Skin of body (tissue), 2 donors: ENCODE measurements around the gene ZNF524. TPM values are rescaled to one million over a fixed set of nuclear protein-coding genes. Genes with fewer than 3 reads are reported as not detected.
A peak's percentile ranks its signal among the peaks of the same experiment; 100 is the strongest.

Experiments used
- DNase-seq: peaks from one replicate; lab custom pipeline; 2025; lab: John Stamatoyannopoulos, UW
- total RNA-seq: library from RNA; depleted of rRNA; stranded (reverse); fragments of >200 nt; gene quantifications from one replicate; pipeline ENCODE4 v1.2.3, GENCODE V29; 2014

The ZNF524 gene
- total RNA-seq, 1 donor from 2014 or later, result 6.4 TPM

DNA sequence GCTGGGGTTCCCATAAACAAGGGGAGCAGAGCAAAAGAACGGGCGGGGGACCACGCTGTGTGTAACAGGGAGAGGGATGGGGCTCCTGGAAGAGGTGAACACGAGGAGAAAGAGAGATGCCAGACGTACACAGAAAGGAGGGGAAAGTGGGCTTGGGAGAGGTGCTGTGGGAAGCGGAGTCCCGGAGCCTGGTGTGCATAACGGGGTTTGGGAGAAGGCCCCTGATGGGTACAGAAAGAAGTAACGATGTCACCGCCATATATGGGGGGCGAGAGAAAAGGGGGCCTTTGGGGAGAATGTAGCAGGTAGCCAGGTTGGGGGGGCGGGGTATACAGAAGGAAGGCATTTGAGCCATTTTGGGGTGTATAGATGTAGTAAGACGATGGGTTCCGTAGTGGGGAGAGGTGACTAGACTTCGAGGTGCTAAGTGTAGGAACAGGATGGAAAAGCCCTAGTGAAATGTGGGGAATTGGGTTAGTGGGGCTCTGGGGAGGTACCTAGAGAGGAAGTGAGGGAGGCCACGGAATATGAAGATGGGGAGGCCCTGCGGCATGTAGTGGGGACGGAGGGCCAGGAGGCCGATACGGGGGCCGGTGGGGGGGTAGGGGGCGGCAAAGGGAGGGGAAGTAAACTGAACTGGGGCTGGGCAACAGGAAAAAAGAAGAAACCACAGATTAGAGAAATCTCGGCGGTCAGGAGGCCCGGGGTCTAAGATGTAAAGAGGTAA, 41.5 kb downstream of the ZNF524 start:
- DNase-seq, result peak; percentile 28

DNA sequence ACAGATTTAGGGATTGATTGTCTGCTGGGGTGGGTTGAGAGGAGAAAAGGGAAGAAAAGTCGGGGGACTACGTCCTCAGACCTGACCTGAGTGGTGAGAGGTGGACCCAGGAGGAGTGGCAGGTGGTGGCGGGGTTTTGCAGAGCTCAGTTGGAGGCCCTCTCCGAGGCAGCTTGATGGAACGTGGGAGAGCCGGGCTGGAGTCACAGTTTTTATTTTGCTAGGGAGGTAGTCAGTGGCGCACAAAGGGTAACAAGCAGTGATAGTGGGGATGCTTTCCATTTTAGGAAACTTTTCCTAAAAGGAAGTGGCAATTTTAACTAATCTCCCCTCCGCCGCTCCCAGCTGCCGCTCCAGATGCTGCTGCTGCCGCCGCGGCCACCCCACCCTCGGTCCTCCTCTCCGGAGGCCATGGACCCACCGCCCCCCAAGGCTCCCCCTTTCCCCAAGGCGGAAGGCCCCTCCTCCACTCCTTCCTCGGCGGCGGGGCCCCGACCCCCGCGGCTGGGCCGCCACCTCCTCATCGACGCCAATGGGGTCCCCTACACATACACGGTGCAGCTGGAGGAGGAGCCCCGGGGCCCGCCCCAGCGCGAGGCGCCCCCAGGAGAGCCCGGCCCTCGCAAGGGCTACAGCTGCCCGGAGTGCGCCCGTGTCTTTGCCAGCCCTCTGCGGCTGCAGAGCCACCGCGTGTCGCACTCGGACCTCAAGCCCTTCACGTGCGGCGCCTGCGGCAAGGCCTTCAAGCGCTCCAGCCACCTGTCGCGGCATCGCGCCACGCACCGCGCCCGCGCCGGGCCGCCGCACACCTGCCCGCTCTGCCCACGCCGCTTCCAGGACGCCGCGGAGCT, 42.3 kb downstream of the ZNF524 start:
- DNase-seq, result no peak

DNA sequence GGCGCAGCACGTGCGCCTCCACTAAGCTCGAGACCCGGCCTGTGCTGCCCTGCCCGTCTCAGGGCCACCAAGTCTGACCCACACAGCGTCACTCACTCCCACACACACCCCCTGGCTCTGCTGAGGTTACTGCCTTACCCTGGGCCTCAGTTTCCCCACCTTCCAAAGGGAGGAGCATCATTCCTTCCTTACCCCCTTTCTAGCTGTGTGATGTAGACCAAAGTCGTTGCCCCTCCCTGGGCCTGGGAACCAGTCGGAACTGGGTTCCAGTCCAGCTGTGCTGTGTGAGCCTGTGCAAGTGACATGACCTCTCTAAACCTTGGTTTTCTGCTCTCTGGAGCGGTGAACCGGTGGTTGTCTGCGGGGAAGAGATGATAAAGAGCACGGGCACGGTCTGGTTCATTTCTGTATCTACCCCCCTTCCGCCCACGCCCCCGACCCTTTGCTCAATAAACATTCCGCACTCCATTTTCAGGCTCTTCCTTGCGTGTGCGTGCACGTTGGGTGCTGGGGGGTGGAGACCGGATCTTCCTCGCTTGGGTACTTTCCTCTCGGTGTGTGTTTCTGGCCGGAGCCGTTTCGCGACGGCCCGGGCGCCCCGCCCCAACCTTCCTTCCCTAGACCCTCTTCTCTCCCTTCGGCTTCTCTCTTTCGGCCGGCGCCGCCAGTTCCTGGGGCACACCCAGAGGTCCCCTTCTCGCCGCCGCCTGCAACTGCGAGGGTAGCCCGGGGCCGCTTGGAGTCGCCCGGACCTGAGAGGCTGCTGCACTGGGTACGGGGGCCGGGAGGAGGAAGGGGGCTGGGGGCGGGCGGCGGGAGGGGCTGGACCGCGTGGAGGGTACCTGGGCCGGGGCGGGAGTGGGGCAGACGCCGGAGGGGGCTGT, 43.2 kb downstream of the ZNF524 start, which contains the start of gene ZNF581:
ZNF581 (plus strand) TSS at position 647 of the 884 bp plus-strand sequence. CDS start 923 bp downstream, outside the sequence.
- DNase-seq, result peak; percentile 56

DNA sequence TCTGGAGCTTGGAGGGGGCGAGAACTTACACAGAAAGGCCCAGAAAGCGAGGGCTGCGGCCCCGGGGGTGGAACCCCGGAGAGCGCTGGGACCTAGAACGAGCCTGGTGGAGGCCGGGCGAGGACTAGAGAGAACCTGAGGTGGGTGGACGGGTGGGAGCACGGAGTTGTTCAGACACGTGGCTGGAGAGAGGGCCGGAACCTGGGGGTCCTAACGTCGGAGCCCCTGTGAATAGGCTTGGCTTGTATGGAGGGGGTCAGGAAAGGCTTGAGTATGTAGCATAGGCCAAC, 43.7 kb downstream of the ZNF524 start:
- no peak for DNase-seq

DNA sequence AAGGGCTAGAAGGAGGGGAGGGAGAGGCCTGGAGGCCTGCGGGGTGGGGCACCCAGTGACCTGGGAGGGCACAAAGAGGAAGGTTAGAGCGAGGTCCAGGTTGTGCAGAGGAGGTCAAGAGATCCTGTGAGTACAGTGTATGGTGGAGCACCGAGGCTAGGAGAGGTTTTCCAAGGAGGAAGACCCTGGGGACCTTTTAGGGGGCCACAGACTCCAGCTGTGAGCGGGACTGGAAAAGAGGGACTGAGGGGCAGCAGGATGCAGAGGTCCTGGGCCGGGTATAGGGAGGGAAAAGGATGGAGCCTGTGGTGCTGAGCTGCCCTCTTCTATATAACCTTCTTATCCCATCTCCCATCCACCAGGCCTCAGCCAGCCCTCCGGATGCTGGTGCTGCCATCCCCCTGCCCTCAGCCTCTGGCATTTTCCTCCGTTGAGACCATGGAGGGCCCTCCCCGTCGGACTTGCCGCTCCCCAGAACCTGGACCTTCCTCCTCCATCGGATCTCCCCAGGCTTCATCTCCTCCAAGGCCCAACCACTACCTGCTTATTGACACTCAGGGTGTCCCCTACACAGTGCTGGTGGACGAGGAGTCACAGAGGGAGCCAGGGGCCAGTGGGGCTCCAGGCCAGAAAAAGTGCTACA, 44.2 kb downstream of the ZNF524 start:
- no peak for DNase-seq

DNA sequence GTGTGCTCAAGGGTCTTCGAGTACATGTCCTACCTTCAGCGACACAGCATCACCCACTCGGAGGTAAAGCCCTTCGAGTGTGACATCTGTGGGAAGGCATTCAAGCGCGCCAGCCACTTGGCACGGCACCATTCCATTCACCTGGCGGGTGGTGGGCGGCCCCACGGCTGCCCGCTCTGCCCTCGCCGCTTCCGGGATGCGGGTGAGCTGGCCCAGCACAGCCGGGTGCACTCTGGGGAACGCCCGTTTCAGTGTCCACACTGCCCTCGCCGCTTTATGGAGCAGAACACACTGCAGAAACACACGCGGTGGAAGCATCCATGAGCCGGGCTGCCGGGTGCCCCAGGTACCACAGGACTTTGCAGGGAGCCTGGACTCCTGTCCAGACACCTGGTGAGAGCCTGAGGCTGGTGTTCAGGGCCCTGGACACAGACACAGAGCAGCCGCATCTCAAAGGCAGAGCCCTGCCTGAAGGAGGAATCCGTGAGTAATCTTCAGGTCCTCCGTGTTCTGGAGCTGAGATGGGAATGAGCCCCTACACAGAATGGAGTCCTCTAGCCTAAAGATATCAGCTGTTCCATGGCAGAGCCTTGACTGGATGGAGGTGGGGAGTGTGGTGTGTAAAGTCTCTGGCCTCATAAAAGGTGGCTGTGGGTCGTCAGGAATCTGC, 44.9 kb downstream of the ZNF524 start:
- DNase-seq, result no peak

DNA sequence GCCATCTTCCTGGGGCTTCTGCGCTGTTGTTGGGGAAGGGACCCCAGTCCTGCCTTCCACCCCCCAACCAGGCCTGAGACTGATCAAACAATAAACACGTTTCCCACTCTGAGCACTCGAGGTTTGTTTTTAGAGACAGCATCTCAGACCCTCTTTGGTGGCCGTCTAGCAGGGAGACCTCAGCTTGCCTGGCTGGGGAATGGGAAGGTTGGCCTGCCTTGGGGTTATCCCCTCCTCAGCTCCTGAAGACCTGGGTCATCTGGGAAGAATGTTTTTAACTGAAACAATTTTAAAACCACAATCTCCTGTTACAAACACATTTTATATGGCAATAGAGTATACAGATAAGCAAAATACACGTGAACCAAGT, 45.4 kb downstream of the ZNF524 start:
- no peak for DNase-seq

DNA sequence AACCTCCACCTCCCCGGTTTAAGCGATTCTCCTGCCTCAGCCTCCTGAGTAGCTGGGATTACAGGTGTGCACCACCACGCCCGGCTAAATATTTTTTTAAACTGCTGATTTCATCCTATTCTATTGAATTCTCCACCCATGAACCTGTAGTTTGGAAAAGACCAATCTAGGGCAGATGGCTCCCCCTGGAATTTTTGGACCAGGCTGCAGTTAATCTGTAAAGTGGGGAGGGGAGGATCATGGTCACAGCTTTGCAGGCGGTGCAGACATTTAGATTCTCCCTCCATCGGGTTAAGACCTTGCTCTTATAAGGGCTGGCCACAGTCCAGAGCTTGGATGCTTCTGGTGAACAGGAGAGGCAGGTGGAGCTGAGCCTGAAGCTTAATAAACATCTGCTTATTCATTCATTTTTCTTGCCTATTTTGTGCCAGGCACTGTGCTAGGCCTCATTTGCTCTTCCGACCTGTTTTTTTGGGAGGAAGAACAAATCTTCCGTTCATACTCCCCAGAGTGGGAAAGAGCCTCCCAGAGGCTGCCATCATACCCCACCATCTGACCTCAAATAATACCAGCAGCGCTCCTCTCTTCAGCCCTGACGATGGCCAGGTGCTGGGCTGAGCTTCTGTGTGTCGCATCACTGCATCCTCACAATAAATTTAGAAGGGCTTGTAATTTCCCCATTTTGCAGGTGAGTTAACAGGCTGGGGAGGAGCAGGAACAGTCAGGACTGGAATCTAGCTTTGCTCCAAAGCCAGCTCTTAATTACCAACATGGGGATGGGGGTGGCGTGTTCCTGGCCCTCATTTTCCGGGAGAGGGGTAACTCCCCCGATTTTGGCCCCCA, 47.0 kb downstream of the ZNF524 start:
- no peak for DNase-seq

DNA sequence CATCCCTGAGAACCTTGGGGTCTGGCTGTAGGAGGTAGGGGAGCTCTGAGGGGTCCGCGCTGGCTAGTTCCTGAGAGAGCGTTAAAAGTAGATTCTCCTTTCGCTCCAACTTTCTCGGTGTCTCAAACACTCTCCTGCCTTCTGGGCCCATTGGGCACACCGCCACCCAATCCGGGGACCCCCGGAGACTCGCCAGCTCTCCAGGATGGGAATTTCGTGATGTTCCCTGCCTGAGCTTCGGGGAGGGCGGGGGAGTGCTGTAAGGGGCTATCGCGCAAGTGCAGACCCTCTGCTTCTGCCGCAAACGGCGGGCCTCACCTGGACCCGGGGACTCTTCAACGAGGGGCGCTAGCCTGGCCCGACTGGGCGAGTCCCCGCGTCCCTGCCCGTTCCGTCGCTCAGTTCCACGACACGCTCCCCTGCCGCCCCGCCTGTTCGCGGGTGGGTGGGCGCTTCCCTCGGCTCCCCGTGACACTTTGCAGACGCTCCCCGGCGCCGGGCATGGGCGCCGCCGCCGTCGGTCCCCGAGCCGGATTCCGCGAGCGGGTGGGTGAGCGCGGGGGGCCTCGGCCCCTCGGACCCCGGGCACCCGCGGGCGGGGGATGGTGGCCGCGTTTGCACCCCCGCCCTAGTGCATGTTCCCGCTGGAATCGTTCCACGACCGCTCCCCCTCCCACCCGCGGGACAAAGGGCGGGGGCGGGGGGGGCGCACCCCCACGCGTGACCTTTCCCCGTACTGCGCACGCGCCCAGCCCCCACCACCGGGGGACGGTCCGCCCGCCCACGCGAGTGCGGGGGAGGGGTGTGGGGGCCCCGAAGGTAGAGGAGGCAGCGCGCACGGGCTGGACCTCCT, 47.9 kb downstream of the ZNF524 start, which contains the start of gene CCDC106:
CCDC106 (plus strand) TSS at position 481 of the 853 bp plus-strand sequence. CDS start 835 bp downstream, outside the sequence.
- DNase-seq, result peak; percentile 86

DNA sequence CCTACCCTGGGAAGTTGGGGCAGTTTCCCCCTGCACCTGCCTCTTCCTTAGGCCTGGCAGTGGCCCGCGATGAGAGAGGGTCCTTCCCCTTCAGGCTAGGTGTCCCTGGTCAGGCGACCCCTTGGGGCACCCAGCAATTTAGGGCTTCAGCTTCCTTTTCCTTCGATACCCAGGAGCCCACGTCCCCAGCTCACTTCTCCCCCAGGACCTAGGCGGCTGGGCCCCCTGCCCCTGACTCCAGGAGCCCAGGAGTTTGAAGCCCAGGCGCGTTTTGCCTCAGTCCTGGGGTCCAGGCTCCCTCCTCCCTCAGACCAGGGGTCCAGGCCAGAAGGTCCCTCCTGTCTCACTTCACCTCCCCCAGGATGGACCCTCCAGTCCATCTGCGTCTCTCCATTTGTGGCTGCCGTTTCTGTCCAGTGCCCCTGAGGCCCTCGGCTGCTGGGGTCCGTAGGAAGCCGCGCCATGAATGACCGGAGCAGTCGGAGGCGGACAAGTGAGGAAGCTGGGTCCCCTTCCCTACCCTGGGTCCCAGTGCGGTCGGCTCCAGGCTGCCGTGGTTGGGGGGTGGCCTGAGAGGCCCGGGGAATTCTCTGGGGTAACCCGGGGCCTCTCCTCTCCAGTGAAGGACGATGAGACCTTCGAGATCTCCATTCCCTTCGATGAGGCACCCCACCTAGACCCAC, 48.6 kb downstream of the ZNF524 start:
- no peak for DNase-seq

DNA sequence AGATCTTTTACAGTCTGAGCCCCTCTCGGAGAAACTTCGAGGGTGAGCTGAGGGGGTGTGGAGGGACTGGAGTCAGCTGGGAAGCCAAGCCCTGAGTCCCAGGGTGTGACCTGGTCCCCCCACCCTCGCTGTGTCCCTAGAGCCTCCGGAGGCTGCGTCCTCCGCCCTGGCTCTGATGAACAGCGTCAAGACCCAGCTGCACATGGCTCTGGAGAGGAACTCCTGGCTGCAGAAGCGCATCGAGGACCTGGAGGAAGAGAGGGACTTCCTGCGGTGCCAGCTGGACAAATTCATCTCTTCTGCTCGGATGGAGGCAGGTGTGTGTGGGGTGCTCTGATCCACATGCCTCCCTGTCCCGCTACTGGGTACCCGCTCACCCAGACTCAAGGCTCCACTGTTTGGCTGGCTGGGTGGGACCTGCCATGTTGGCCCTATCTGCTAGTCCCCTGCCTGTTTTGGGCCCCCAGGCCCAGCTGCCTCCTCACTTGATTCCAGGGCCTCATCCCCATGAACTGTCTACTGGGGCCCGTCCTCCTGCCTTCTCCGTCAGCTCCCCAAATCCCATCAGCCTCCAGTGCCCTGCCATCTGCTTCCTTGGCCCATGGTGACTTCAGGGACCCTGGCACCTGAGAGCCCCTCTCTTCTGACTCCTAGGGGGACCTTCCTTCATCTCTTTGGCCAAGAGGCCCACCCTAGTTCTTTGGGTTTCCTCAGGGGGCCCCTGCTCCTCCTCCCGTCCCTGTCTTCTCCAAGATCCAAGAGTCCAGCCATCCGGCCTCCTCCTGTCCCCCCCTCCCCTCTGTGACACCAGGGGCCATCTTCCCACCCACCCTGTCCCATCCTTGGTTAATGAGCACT, 49.4 kb downstream of the ZNF524 start:
- DNase-seq, result no peak

DNA sequence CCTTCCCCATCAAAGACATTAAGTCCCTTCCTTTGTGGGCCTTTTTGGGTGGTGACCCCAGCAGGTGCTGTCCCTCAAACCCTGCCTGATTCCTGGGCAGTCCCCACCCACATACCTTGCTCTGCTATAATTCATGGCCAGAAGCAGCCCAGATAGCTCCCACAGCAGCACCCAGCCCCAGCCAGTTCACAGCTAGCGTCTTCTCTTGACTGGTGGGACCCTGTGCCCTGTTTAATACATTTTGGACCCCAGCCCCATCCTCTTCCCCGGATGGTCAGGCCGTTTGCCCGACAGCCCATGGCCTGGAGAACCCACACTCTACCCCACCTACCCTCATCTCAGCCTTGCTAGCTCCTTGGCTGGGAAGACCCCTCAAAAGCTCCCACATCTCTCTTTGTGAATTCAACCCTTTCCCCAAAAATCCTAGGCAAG, 50.1 kb downstream of the ZNF524 start:
- no peak for DNase-seq

DNA sequence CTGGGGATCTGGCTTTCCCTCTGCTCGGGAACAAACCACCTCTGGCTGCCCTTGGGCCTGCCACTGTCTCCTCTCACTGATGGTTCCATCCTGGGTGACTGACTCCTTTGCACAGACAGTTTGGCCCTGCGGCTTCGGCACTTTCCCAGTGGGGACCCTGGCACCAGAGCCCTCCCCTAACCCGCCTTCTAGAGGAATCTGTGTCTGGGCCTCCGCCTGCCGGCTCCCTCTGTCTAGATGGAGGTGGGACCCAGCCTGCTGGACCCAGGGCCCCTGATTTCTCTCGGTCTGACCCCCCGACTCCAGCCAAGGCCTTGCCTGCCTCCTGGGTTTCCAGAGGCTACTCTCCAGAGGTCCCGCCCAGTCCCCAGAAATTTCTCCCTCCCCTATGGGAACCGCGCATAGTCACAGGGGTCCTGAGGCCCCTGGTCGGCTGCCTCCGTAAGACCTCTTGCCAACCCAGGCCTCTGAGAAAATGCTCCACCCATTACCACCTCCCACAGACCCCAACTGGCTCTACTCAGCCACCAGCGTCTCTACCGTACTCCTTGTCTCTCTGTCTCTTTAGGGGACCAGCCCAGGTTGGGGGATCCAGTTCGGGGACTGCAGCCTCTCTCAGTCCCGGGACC, 50.6 kb downstream of the ZNF524 start:
- no peak for DNase-seq

DNA sequence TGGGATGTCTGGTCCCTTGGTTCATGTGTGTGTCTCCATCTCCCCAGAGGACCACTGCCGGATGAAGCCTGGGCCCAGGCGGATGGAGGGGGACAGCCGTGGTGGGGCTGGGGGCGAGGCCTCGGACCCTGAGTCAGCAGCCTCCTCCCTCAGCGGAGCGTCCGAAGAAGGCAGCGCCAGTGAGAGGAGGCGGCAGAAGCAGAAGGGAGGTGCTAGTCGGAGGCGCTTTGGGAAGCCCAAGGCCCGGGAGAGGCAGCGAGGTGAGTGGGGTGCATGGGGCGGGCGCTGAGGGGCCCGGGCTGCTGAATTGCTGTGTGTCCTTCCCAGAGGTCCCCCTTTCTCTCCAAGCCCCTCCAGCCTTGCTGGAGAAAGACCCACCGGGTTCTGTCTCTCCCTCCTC, 51.1 kb downstream of the ZNF524 start:
- DNase-seq, result no peak

DNA sequence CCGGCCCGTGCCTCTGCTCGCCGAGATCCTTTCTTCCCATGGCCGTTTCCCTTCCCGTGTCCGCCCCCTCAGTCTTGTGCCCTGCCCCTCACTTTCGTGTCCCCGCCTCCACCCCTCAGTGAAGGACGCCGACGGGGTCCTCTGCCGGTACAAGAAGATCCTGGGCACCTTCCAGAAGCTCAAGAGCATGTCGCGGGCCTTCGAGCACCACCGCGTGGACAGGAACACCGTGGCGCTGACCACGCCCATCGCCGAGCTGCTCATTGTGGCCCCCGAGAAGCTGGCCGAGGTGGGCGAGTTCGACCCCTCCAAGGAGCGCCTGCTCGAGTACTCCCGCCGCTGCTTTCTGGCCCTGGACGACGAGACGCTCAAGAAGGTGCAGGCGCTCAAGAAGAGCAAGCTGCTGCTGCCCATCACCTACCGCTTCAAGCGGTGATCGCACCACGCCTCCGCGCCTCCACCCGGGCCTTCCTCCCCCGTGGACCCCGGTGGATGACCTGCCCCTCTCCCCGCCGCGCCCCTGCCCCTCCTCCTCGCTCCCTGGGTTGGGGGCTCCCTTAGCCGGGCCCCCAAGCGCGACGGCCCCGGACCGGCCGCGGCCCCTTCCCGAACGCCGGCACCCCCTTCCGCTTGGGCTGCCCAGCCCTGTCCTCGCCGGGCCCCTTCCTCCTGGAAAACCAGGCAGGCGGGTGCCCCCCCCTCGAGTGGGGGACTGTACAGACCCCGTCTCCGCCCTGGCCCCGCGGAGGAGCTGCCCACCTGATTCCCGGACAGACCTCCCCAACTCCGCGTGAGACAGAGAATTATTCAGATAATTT, 52.4 kb downstream of the ZNF524 start:
- no peak for DNase-seq
